ENCODE data around the gene RGS6. TPM values are rescaled to one million over a fixed set of nuclear protein-coding genes. Genes with fewer than 3 reads are reported as not detected.

RGS6 gene
- total and polyA plus RNA-seq, 4 donors = 0.21 to 5.4 (median 0.45) TPM

DNA sequence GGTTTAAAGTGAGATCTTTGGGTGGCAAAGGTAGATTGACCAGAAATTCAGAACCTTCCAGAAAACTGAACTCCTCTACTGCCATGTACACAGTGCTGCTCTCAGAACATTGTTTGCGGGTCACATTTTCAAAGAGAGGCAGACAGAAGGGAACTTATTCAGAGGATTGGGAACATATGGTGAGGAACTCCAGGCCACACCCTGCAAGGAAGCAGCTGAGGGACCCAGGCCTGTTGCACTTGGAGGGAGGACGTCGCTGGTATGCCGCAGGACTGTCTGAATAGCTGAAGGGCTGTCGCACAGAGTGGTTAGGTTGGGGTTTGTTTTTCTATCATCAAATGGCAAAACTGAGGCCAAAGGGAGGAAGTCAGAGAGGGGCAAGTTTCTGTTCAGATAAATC is 520.5 kb downstream of the RGS6 start:
- Histone ChIP-seq H3K9me3 (ENCODE audit: control insufficient read depth in 4 of 4, insufficient read depth in 3 of 4, low read length in 3 of 4) (peaks cover 0 to 2% (median 0%) of the 10 kb centered on the region in 4 donors), H3K9ac (ENCODE audit: insufficient read depth in 1 of 2, low read length in 2 of 2) (no peak overlapping the region), H3K4me1 (ENCODE audit: control insufficient read depth in 5 of 5, insufficient read depth in 5 of 5, low read length in 5 of 5) (peaks cover 0 to 17% (median 7%) of the 10 kb centered on the region in 5 donors), H3K36me3 (ENCODE audit: control insufficient read depth in 4 of 4, insufficient read depth in 4 of 4, low read length in 4 of 4) (no peaks in the 10 kb centered on the region), H3K4me3 (no peak overlapping the region), H3K27me3 (ENCODE audit: control insufficient read depth in 3 of 3, insufficient read depth in 3 of 3, low read length in 2 of 3) (no peaks in the 10 kb centered on the region), H3K27ac (ENCODE audit: low read depth in 1 of 2, low read length in 1 of 2) (no peak overlapping the region)
- WGBS, 2 donors = 92 to 95% methylated on average over 5 of the region's 5 CpGs
- DNase-seq (no peak), ATAC-seq (ENCODE audit: insufficient read depth, low FRiP score) (no peak)
- TF ChIP-seq, protein P1, sequence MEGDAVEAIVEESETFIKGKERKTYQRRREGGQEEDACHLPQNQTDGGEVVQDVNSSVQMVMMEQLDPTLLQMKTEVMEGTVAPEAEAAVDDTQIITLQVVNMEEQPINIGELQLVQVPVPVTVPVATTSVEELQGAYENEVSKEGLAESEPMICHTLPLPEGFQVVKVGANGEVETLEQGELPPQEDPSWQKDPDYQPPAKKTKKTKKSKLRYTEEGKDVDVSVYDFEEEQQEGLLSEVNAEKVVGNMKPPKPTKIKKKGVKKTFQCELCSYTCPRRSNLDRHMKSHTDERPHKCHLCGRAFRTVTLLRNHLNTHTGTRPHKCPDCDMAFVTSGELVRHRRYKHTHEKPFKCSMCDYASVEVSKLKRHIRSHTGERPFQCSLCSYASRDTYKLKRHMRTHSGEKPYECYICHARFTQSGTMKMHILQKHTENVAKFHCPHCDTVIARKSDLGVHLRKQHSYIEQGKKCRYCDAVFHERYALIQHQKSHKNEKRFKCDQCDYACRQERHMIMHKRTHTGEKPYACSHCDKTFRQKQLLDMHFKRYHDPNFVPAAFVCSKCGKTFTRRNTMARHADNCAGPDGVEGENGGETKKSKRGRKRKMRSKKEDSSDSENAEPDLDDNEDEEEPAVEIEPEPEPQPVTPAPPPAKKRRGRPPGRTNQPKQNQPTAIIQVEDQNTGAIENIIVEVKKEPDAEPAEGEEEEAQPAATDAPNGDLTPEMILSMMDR (IDR thresholded peaks at IDR 0.05; ENCODE audit: control extremely low read depth, extremely low read depth) = no peak

DNA sequence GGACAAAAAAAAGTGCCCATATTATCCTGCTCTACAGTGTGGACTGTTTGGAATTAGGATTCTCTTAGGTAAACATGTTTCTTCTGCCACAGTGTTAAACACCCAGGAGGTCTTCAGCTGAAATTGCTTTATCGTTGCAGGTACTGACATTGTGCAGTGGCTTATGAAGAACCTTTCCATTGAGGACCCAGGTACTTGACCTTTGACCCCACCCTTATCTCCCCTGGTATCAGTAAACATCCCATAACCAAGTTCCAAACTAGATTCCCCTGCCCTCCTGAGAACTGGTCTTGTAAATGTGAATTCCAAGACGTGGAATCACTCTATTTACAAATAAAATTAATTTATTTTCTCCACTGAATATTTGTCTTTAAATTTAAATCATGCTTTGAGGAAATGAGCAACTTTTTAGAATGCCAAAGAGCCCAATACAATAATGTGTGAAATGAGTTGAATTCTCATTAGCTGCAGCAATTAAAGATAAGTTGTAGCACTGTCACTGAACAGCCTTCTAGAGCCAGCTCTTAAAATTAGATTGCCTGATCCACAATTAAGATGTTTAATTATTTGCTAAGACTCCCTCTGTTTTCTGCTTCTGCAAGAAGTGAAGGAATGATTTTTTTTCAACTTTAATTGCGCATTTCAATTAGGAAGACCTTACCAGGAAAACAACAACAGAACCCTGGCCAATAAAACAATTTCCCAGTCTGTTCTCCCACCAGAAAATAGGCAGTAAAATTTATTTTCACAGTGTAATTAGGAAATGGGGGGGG is 522.3 kb downstream of the RGS6 start:
- no peak overlapping the region for H3K4me3 ChIP-seq
- no peak overlapping the region for H3K27ac ChIP-seq (ENCODE audit: low read depth in 1 of 2, low read length in 1 of 2)
- peaks cover 0 to 2% (median 0%) of the 10 kb centered on the region in 4 donors for H3K9me3 ChIP-seq (ENCODE audit: control insufficient read depth in 4 of 4, insufficient read depth in 3 of 4, low read length in 3 of 4)
- no peak for DNase-seq
- WGBS, 2 donors = 81 to 84% methylated on average over 3 of the region's 3 CpGs
- H3K27me3 ChIP-seq (ENCODE audit: control insufficient read depth in 3 of 3, insufficient read depth in 3 of 3, low read length in 2 of 3) = no peaks in the 10 kb centered on the region
- no peak overlapping the region for H3K9ac ChIP-seq (ENCODE audit: insufficient read depth in 1 of 2, low read length in 2 of 2)
- ATAC-seq (ENCODE audit: insufficient read depth, low FRiP score) = no peak
- no peaks in the 10 kb centered on the region for H3K36me3 ChIP-seq (ENCODE audit: control insufficient read depth in 4 of 4, insufficient read depth in 4 of 4, low read length in 4 of 4)
- H3K4me1 ChIP-seq (ENCODE audit: control insufficient read depth in 5 of 5, insufficient read depth in 5 of 5, low read length in 5 of 5) = peaks cover 0 to 17% (median 7%) of the 10 kb centered on the region in 5 donors
- TF ChIP-seq, protein P1 (IDR thresholded peaks at IDR 0.05; ENCODE audit: control extremely low read depth, extremely low read depth) = no peak

DNA sequence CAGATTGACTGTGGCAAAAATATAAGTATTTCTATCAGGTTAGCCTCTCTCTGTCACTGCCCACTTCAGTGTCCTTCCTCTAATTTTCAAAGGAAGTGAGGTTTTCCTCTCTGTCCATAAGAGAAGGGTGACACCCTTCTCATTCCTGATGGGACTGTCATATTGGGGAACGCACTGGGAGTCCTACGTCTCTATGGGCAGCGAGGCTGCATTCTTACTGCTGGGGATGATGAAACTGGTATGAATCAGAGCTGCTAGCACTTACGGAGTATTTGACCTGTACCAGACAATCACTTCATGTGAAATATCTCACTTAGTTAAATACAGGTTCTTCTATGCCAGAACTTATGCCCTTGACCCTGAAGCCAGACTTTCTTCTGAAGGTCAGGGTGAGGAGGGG is 525.4 kb downstream of the RGS6 start:
- WGBS, 2 donors = 89 to 90% methylated on average over 4 of the region's 4 CpGs
- DNase-seq (no peak), ATAC-seq (ENCODE audit: insufficient read depth, low FRiP score) (no peak)
- H3K4me3 ChIP-seq = no peak overlapping the region
- H3K4me1 ChIP-seq (ENCODE audit: control insufficient read depth in 5 of 5, insufficient read depth in 5 of 5, low read length in 5 of 5) = no peaks in the 10 kb centered on the region
- H3K27me3 ChIP-seq (ENCODE audit: control insufficient read depth in 3 of 3, insufficient read depth in 3 of 3, low read length in 2 of 3) = no peaks in the 10 kb centered on the region
- H3K27ac ChIP-seq (ENCODE audit: low read depth in 1 of 2, low read length in 1 of 2) = no peak overlapping the region
- peaks cover 0 to 5% (median 0%) of the 10 kb centered on the region in 4 donors for H3K9me3 ChIP-seq (ENCODE audit: control insufficient read depth in 4 of 4, insufficient read depth in 3 of 4, low read length in 3 of 4)
- TF ChIP-seq, protein P1 (IDR thresholded peaks at IDR 0.05; ENCODE audit: control extremely low read depth, extremely low read depth) = no peak
- no peaks in the 10 kb centered on the region for H3K36me3 ChIP-seq (ENCODE audit: control insufficient read depth in 4 of 4, insufficient read depth in 4 of 4, low read length in 4 of 4)
- H3K9ac ChIP-seq (ENCODE audit: insufficient read depth in 1 of 2, low read length in 2 of 2) = no peak overlapping the region

Measured in lung (tissue), 12 donors.